Calu3 (cell line): ENCODE results near the gene TNRC18. TPM values are rescaled to one million over a fixed set of nuclear protein-coding genes. Genes with fewer than 3 reads are reported as not detected.
"Not testable (repeated sequence)": the region's sequence is repeated elsewhere in the genome, so short reads cannot be mapped to it uniquely, and the experiment has no call there.

Source experiments
- BruUV-seq: library from RNA; stranded (reverse); fragments of 400-500 nt; replicated peaks from 2 replicates; lab custom pipeline; 2021; lab: Mats Ljungman, UMichigan
- CTCF ChIA-PET: fragments of 300-600 bp; sonication (Branson Sonifier 250); formaldehyde crosslinking; loops from one replicate; lab custom pipeline; 2022; ENCODE audit warnings: antibody characterized with exemption; lab: Charles Lee
- DNase-seq: peaks from one replicate; pipeline ENCODE4 v3.0.0; 2022
- H3K27ac Mint-ChIP-seq: one replicate; pipeline ENCODE4 v1.8.0; 2022; ENCODE audit warnings: mixed read lengths; ENCODE audit not compliant: unreplicated experiment
- H3K27me3 Mint-ChIP-seq: one replicate; pipeline ENCODE4 v1.8.0; 2022; ENCODE audit warnings: mixed read lengths; ENCODE audit not compliant: unreplicated experiment
- H3K36me3 Mint-ChIP-seq: one replicate; pipeline ENCODE4 v1.8.0; 2022; ENCODE audit warnings: mild to moderate bottlenecking, moderate library complexity, mixed read lengths; ENCODE audit not compliant: insufficient read depth, unreplicated experiment
- H3K4me1 Mint-ChIP-seq: one replicate; pipeline ENCODE4 v1.8.0; 2022; ENCODE audit warnings: mild to moderate bottlenecking, low read depth, mixed read lengths; ENCODE audit not compliant: unreplicated experiment
- H3K4me3 Mint-ChIP-seq: one replicate; pipeline ENCODE4 v1.8.0; 2022; ENCODE audit warnings: mild to moderate bottlenecking, low read depth, moderate library complexity, mixed read lengths; ENCODE audit not compliant: unreplicated experiment
- H3K9me3 Mint-ChIP-seq: one replicate; pipeline ENCODE4 v1.8.0; 2022; ENCODE audit warnings: low read depth, mixed read lengths; ENCODE audit not compliant: unreplicated experiment
- CTCF ChIP-seq: fragments of 200-600 bp; IDR thresholded peaks from one replicate; pipeline ENCODE4 v1.8.0; 2022; ENCODE audit warnings: antibody characterized with exemption; ENCODE audit not compliant: unreplicated experiment
- intact Hi-C: fragments of 100-400 bp; cut with micrococcal nuclease; formaldehyde crosslinking; loops from one replicate; pipeline ENCODE4 v1.10.0; 2022; ENCODE audit not compliant: unreplicated experiment
- total RNA-seq: library from RNA; stranded (reverse); gene quantifications from 2 replicates; pipeline ENCODE4 v1.2.3, GENCODE V29; 2022

Gene TNRC18
- total RNA-seq, 1 experiment from 2014 or later: 213 TPM

- no peak for TF ChIP-seq CTCF
- Mint-ChIP-seq H3K4me3 (no peak overlapping the region), H3K27me3 (no peaks in the 10 kb centered on the region), H3K9me3 (no peaks in the 10 kb centered on the region), H3K36me3 (peaks cover 92% of the 10 kb centered on the region), H3K4me1 (no peaks in the 10 kb centered on the region), H3K27ac (no peak overlapping the region)
- no TSS peak for BruUV-seq
- intact Hi-C loops: no loop called here
- no peak for DNase-seq
- CTCF ChIA-PET: no interaction called here
Observed at GRCh38 chr7:5362466-5362865, 61.2 kb downstream of the TNRC18 start.

DNA sequence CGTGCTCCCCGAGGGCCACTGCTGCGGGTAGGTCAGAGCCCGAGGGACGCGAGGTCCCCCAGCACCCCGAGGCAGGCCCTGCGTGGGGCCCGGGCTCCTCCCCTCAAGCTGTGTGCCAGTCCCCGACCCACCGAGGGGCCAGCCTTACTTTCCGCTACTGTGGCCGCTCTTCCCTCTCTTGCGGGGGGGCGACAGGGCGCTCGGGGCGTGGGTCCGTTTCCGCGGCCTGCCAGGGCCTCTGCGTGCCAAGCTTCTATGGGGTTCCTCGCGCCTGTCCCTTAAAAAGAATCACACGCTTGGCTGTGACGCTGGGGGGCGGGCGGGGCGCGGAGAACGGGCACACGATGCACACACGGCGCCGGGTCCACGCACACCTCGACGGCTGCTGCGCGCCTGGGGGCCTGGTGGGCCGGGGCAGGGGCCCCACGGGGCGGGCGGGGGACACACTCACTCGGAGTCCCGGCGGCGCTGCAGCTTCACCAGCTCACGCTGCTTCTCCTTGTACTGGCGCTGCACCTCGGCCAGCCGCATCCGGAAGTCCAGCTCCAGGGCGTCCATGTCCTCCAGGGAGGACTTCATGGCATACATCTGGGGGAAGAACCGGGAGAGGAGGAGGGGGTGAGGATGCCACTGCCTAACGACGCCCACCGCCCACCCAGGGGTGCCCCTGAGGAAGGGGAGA lies 62.0 kb downstream of the TNRC18 start:
- Mint-ChIP-seq H3K27ac (peak overlapping the region; percentile 34), H3K9me3 (no peaks in the 10 kb centered on the region), H3K27me3 (no peaks in the 10 kb centered on the region), H3K4me1 (no peaks in the 10 kb centered on the region), H3K4me3 (no peak overlapping the region), H3K36me3 (peaks cover 96% of the 10 kb centered on the region)
- CTCF ChIA-PET: no interaction called here
- no TSS peak for BruUV-seq
- no peak for TF ChIP-seq CTCF
- intact Hi-C loops: no loop called here
- DNase-seq: no peak

- Mint-ChIP-seq H3K27me3 (no peaks in the 10 kb centered on the region), H3K36me3 (peaks cover 96% of the 10 kb centered on the region), H3K4me3 (no peak overlapping the region), H3K27ac (peak overlapping the region; percentile 34), H3K4me1 (no peaks in the 10 kb centered on the region), H3K9me3 (no peaks in the 10 kb centered on the region)
- no peak for TF ChIP-seq CTCF
- BruUV-seq: no TSS peak
- DNase-seq: no peak
- intact Hi-C loops: no loop called here
- CTCF ChIA-PET: no interaction called here
Observed at GRCh38 chr7:5360971-5361370, 62.7 kb downstream of the TNRC18 start.

GRCh38 chr7:5360451-5360850 lies 63.2 kb downstream of the TNRC18 start:
- TF ChIP-seq CTCF: no peak
- H3K4me1 Mint-ChIP-seq: no peaks in the 10 kb centered on the region
- CTCF ChIA-PET: no interaction called here
- no peak overlapping the region for H3K4me3 Mint-ChIP-seq
- DNase-seq: no peak
- intact Hi-C loops: no loop called here
- no peaks in the 10 kb centered on the region for H3K9me3 Mint-ChIP-seq
- no TSS peak for BruUV-seq
- H3K36me3 Mint-ChIP-seq: peaks cover 95% of the 10 kb centered on the region
- H3K27me3 Mint-ChIP-seq: no peaks in the 10 kb centered on the region
- peak overlapping the region; percentile 34 for H3K27ac Mint-ChIP-seq

- intact Hi-C loops, DNase-seq, H3K9me3 Mint-ChIP-seq, H3K27ac Mint-ChIP-seq, BruUV-seq, CTCF ChIA-PET, H3K4me3 Mint-ChIP-seq, H3K4me1 Mint-ChIP-seq, H3K27me3 Mint-ChIP-seq: not testable (repeated sequence)
- H3K36me3 Mint-ChIP-seq: peaks cover 97% of the 10 kb centered on the region
Observed at GRCh38 chr7:5360021-5360420, 63.6 kb downstream of the TNRC18 start.
